Measurements from ENCODE around the gene IL17REL.

DNA sequence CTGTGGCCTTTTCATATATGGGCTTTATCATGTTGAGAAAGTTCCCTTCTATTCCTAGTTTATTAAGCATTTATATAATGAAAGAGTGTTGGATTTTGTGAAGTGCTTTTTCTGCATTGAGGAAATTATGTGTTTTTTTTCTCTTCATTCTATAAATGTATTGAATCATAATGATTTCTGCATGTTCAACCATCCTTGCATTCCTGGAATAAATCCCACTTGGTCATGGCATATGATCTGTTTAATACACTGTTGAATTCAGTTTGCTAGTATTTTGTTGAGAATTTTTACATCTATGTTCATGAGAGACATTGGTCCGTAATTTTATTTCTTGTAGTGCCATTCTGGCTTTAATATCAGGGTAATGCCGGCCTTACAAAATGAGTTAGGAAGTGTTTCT, 26.2 kb downstream of the IL17REL start:
- TF ChIP-seq, protein P1, sequence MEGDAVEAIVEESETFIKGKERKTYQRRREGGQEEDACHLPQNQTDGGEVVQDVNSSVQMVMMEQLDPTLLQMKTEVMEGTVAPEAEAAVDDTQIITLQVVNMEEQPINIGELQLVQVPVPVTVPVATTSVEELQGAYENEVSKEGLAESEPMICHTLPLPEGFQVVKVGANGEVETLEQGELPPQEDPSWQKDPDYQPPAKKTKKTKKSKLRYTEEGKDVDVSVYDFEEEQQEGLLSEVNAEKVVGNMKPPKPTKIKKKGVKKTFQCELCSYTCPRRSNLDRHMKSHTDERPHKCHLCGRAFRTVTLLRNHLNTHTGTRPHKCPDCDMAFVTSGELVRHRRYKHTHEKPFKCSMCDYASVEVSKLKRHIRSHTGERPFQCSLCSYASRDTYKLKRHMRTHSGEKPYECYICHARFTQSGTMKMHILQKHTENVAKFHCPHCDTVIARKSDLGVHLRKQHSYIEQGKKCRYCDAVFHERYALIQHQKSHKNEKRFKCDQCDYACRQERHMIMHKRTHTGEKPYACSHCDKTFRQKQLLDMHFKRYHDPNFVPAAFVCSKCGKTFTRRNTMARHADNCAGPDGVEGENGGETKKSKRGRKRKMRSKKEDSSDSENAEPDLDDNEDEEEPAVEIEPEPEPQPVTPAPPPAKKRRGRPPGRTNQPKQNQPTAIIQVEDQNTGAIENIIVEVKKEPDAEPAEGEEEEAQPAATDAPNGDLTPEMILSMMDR (IDR thresholded peaks at IDR 0.05) = no peak
- TF ChIP-seq POLR2A (IDR thresholded peaks at IDR 0.05) (no peak), POLR2AphosphoS5 (IDR thresholded peaks at IDR 0.05) (no peak)
